B cell (primary cell): ENCODE data around the gene PTPN20. TPM values are rescaled to one million over a fixed set of nuclear protein-coding genes. Genes with fewer than 3 reads are reported as not detected.

Source experiments
- ATAC-seq: fragments of 200-7000 bp; cut with Tn5 transposase; one replicate; pipeline ENCODE4 v1.10.0; 2021; ENCODE audit warnings: low read depth, mild to moderate bottlenecking, moderate number of reproducible peaks, moderate library complexity
- CTCF ChIA-PET: fragments of 350-600 bp; sonication (Branson Sonifier 250); formaldehyde crosslinking; loops from one replicate; lab custom pipeline; 2021; ENCODE audit warnings: antibody characterized with exemption, inconsistent platforms; lab: Charles Lee
- POLR2A ChIA-PET: fragments of 350-600 bp; sonication (Branson Sonifier 250); formaldehyde crosslinking; loops from one replicate; lab custom pipeline; 2021; ENCODE audit warnings: antibody characterized with exemption; lab: Charles Lee
- DNase-seq: peaks from one replicate; pipeline ENCODE4 v3.0.0; 2013
- H2AFZ ChIP-seq: 2 replicates; pipeline ENCODE4 v1.6.1; 2012; ENCODE audit warnings: mild to moderate bottlenecking, low read depth, low read length; ENCODE audit not compliant: insufficient read depth, poor library complexity, severe bottlenecking
- H3K27ac ChIP-seq, 2 donors: 1 replicate in 1 of 2; 2 replicates in 1 of 2; pipeline ENCODE4 v1.5.1; 2012 to 2013; ENCODE audit warnings: low read length in 2 of 2, mild to moderate bottlenecking in 2 of 2, moderate library complexity in 1 of 2
- H3K27me3 ChIP-seq, 4 experiments: fragments of 200-600 bp in 1 of 4; sonication (generic) in 1 of 4; replicated peaks in 1 of 4; 1 replicate in 2 of 4; 2 replicates in 2 of 4; pipeline versions ENCODE4 v1.6.1 to v1.7.0; 2013 to 2016; ENCODE audit warnings: low read length in 3 of 4, mild to moderate bottlenecking in 2 of 4, mixed read lengths in 1 of 4, moderate library complexity in 1 of 4; ENCODE audit not compliant: insufficient read depth in 4 of 4, control insufficient read depth in 3 of 4; ENCODE audit errors: control extremely low read depth in 1 of 4
- H3K36me3 ChIP-seq, 2 experiments: replicated peaks in 1 of 2; 1 replicate in 1 of 2; 2 replicates in 1 of 2; pipeline versions ENCODE4 v1.6.1 to v1.7.1; 2013; ENCODE audit warnings: low read length in 1 of 2; ENCODE audit not compliant: insufficient read depth in 2 of 2, control insufficient read depth in 1 of 2; ENCODE audit errors: control extremely low read depth in 1 of 2, extremely low read depth in 1 of 2
- H3K4me1 ChIP-seq, 2 donors: fragments of 200-600 bp in 1 of 2; sonication (generic) in 1 of 2; 1 replicate in 1 of 2; 2 replicates in 1 of 2; pipeline versions ENCODE4 v1.5.1 to v1.6.1; 2013 to 2017; ENCODE audit warnings: low read length in 2 of 2; ENCODE audit not compliant: control insufficient read depth in 2 of 2, insufficient read depth in 2 of 2
- H3K4me2 ChIP-seq: replicated peaks from 2 replicates; pipeline ENCODE3; 2012; ENCODE audit warnings: mild to moderate bottlenecking, low read depth, low read length; ENCODE audit not compliant: poor library complexity, severe bottlenecking
- H3K4me3 ChIP-seq, 5 experiments: fragments of 200-600 bp in 1 of 5; sonication (generic) in 1 of 5; 1 replicate in 3 of 5; 2 replicates in 2 of 5; pipeline versions ENCODE4 v1.5.1 to v1.7.0; 2011 to 2016; ENCODE audit warnings: low read length in 4 of 5, mild to moderate bottlenecking in 4 of 5, low read depth in 2 of 5, control low read depth in 1 of 5, moderate library complexity in 1 of 5; ENCODE audit not compliant: insufficient read depth in 1 of 5; ENCODE audit errors: control extremely low read depth in 1 of 5, extremely low read depth in 1 of 5
- H3K79me2 ChIP-seq: fragments of 200-600 bp; sonication (generic); one replicate; pipeline ENCODE4 v1.6.0; 2016; ENCODE audit warnings: low read length; ENCODE audit not compliant: control insufficient read depth, insufficient read depth
- H3K9ac ChIP-seq: fragments of 200-600 bp; sonication (generic); 2 replicates; pipeline ENCODE4 v1.6.1; 2017; ENCODE audit warnings: mild to moderate bottlenecking, low read length, moderate library complexity
- H3K9me3 ChIP-seq, 3 donors: one replicate each; pipeline versions ENCODE4 v1.6.1 to v1.7.1; 2013; ENCODE audit warnings: low read length in 2 of 3; ENCODE audit not compliant: control insufficient read depth in 2 of 3, insufficient read depth in 1 of 3; ENCODE audit errors: control extremely low read depth in 1 of 3
- H4K20me1 ChIP-seq: 2 replicates; pipeline ENCODE4 v1.6.0; 2012; ENCODE audit warnings: mild to moderate bottlenecking, low read length; ENCODE audit not compliant: insufficient read depth, control insufficient read depth, poor library complexity, severe bottlenecking
- H3K27ac Mint-ChIP-seq: one replicate; pipeline ENCODE4 v1.8.0; 2021; ENCODE audit warnings: mixed read lengths
- H3K27me3 Mint-ChIP-seq: one replicate; pipeline ENCODE4 v1.8.0; 2021; ENCODE audit warnings: mixed read lengths
- H3K4me1 Mint-ChIP-seq: one replicate; pipeline ENCODE4 v1.8.0; 2021; ENCODE audit warnings: mixed read lengths
- H3K4me3 Mint-ChIP-seq: one replicate; pipeline ENCODE4 v1.8.0; 2021; ENCODE audit warnings: mixed read lengths
- H3K9me3 Mint-ChIP-seq: one replicate; pipeline ENCODE4 v1.8.0; 2022; ENCODE audit warnings: mixed read lengths; ENCODE audit not compliant: insufficient read depth
- EZH2 ChIP-seq: IDR thresholded peaks from 2 replicates; pipeline ENCODE4 v1.6.1; 2012; ENCODE audit warnings: borderline replicate concordance, low read depth, mild to moderate bottlenecking, moderate library complexity, low read length; ENCODE audit not compliant: insufficient read depth, poor library complexity, severe bottlenecking
- WGBS: methylation state at CpG from one replicate; pipeline ENCODE4 v1.1.5; 2013; ENCODE audit warnings: missing lambda C conversion rate; ENCODE audit not compliant: insufficient coverage; 5-methylcytosine and 5-hydroxymethylcytosine counted together
- intact Hi-C: fragments of 100-400 bp; cut with micrococcal nuclease; formaldehyde crosslinking; loops from one replicate; pipeline ENCODE4 v1.10.0; 2022
- polyA plus RNA-seq: library from polyadenylated mRNA; depleted of rRNA; stranded (reverse); fragments of >200 nt; gene quantifications from 2 replicates; pipeline ENCODE4 v1.2.3, GENCODE V29; 2012
- total RNA-seq, 2 donors: library from RNA; stranded (reverse); fragments of 120-200 nt in 1 of 2; gene quantifications; 1 replicate in 1 of 2; 2 replicates in 1 of 2; pipeline versions ENCODE4 v1.2.3 to v1.2.4, GENCODE V29; 2013 to 2022
- TF ChIP-seq, protein P1 (sequence below): fragments of 200-600 bp; IDR thresholded peaks from one replicate; pipeline ENCODE4 v1.8.0; 2022; ENCODE audit warnings: antibody characterized with exemption, mild to moderate bottlenecking

The PTPN20 gene
- total and polyA plus RNA-seq, 2 donors (not counting 1 experiment from before 2014, with no cell fraction given), result 0.24 to 4.2 TPM

- Histone ChIP-seq H3K4me2 (no peak overlapping the region), H4K20me1 (no peaks in the 10 kb centered on the region), H3K9me3 (no peaks in the 10 kb centered on the region), H3K36me3 (no peaks in the 10 kb centered on the region), H3K4me3 (no peak overlapping the region), H3K4me1 (no peaks in the 10 kb centered on the region), H2AFZ (no peak overlapping the region), H3K79me2 (no peaks in the 10 kb centered on the region), H3K27ac (no peak overlapping the region), H3K27me3 (no peaks in the 10 kb centered on the region), H3K9ac (no peak overlapping the region)
- H3K4me1 Mint-ChIP-seq, result no peaks in the 10 kb centered on the region
- H3K9me3 Mint-ChIP-seq, result no peaks in the 10 kb centered on the region
- WGBS, result 93% methylated on average over 7 of the region's 8 CpGs
- intact Hi-C loops, result no loop called here
- POLR2A ChIA-PET, result no interaction called here
- ATAC-seq (no peak), DNase-seq (no peak)
- H3K27ac Mint-ChIP-seq, result no peak overlapping the region
- TF ChIP-seq EZH2, result no peak
- TF ChIP-seq, protein P1, sequence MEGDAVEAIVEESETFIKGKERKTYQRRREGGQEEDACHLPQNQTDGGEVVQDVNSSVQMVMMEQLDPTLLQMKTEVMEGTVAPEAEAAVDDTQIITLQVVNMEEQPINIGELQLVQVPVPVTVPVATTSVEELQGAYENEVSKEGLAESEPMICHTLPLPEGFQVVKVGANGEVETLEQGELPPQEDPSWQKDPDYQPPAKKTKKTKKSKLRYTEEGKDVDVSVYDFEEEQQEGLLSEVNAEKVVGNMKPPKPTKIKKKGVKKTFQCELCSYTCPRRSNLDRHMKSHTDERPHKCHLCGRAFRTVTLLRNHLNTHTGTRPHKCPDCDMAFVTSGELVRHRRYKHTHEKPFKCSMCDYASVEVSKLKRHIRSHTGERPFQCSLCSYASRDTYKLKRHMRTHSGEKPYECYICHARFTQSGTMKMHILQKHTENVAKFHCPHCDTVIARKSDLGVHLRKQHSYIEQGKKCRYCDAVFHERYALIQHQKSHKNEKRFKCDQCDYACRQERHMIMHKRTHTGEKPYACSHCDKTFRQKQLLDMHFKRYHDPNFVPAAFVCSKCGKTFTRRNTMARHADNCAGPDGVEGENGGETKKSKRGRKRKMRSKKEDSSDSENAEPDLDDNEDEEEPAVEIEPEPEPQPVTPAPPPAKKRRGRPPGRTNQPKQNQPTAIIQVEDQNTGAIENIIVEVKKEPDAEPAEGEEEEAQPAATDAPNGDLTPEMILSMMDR, result no peak
- H3K27me3 Mint-ChIP-seq, result peaks cover 5% of the 10 kb centered on the region
- CTCF ChIA-PET, result interaction anchor here (1.2 to 1.3 kb wide), 2 partner anchors 18 to 284 kb away, joined by 4 to 5 read pairs; no protein-coding TSS in a partner anchor
- no peak overlapping the region for H3K4me3 Mint-ChIP-seq
These were observed 116.6 kb downstream of the PTPN20 start for GRCh38 chr10:47027784-47028260.

- intact Hi-C loops, result no loop called here
- Mint-ChIP-seq H3K27ac (no peak overlapping the region), H3K9me3 (no peaks in the 10 kb centered on the region), H3K4me3 (no peak overlapping the region), H3K27me3 (peaks cover 5% of the 10 kb centered on the region), H3K4me1 (no peaks in the 10 kb centered on the region)
- Histone ChIP-seq H4K20me1 (no peaks in the 10 kb centered on the region), H3K36me3 (no peaks in the 10 kb centered on the region), H3K4me1 (no peaks in the 10 kb centered on the region), H3K27me3 (no peaks in the 10 kb centered on the region), H3K79me2 (no peaks in the 10 kb centered on the region), H3K9ac (no peak overlapping the region), H2AFZ (no peak overlapping the region), H3K9me3 (no peaks in the 10 kb centered on the region), H3K4me2 (no peak overlapping the region), H3K27ac (no peak overlapping the region), H3K4me3 (no peak overlapping the region)
- WGBS, result 97% methylated on average over 8 of the region's 8 CpGs
- ChIA-PET POLR2A (no interaction called here), CTCF (interaction anchor here (1.3 to 2.4 kb wide), 2 partner anchors 18 to 284 kb away, joined by 5 to 13 read pairs; no protein-coding TSS in a partner anchor)
- TF ChIP-seq, protein P1, result no peak
- no peak for TF ChIP-seq EZH2
- no peak for ATAC-seq
- no peak for DNase-seq
These were observed 117.2 kb downstream of the PTPN20 start for GRCh38 chr10:47028466-47028865.
